ENCODE measurements around the gene DCLK2.

Gene DCLK2

GRCh38 chr4:150256841-150257730 lies 178.8 kb downstream of the DCLK2 start:
- no peak overlapping the region for H3K4me3 ChIP-seq (ENCODE audit: low read depth, low read length, poor library complexity, severe bottlenecking)
- H3K4me2 ChIP-seq (ENCODE audit: low read length), result no peak overlapping the region
- no peak for TF ChIP-seq EZH2 (IDR thresholded peaks at IDR 0.05; ENCODE audit: borderline replicate concordance, low read length)
- TF ChIP-seq, protein P1, sequence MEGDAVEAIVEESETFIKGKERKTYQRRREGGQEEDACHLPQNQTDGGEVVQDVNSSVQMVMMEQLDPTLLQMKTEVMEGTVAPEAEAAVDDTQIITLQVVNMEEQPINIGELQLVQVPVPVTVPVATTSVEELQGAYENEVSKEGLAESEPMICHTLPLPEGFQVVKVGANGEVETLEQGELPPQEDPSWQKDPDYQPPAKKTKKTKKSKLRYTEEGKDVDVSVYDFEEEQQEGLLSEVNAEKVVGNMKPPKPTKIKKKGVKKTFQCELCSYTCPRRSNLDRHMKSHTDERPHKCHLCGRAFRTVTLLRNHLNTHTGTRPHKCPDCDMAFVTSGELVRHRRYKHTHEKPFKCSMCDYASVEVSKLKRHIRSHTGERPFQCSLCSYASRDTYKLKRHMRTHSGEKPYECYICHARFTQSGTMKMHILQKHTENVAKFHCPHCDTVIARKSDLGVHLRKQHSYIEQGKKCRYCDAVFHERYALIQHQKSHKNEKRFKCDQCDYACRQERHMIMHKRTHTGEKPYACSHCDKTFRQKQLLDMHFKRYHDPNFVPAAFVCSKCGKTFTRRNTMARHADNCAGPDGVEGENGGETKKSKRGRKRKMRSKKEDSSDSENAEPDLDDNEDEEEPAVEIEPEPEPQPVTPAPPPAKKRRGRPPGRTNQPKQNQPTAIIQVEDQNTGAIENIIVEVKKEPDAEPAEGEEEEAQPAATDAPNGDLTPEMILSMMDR (IDR thresholded peaks at IDR 0.05; ENCODE audit: low read length), result no peak
- H3K4me1 ChIP-seq (ENCODE audit: insufficient read depth, low read length, severe bottlenecking), result no peaks in the 10 kb centered on the region
- no peaks in the 10 kb centered on the region for H3K36me3 ChIP-seq (ENCODE audit: insufficient read depth, low read length)
- H3K79me2 ChIP-seq (ENCODE audit: insufficient read depth, low read length), result no peaks in the 10 kb centered on the region
- no peak overlapping the region for H3K9ac ChIP-seq (ENCODE audit: low read length)
- H3K27me3 ChIP-seq (ENCODE audit: insufficient read depth, low read length), result no peaks in the 10 kb centered on the region
- H3F3A ChIP-seq (ENCODE audit: insufficient read depth, low read length), result 0 out of 2 replicates have a peak, but pooled peaks cover 4% of the 10 kb centered on the region
- no peak overlapping the region for H2AFZ ChIP-seq (ENCODE audit: low read length)
- no peak overlapping the region for H3K27ac ChIP-seq (ENCODE audit: low read depth, low read length, poor library complexity, severe bottlenecking)
- H3K9me2 ChIP-seq (ENCODE audit: low read depth, low read length), result no peaks in the 10 kb centered on the region
- H4K20me1 ChIP-seq (ENCODE audit: insufficient read depth, low read length), result no peaks in the 10 kb centered on the region
- no peaks in the 10 kb centered on the region for H3K9me3 ChIP-seq (ENCODE audit: low read length)

DNA sequence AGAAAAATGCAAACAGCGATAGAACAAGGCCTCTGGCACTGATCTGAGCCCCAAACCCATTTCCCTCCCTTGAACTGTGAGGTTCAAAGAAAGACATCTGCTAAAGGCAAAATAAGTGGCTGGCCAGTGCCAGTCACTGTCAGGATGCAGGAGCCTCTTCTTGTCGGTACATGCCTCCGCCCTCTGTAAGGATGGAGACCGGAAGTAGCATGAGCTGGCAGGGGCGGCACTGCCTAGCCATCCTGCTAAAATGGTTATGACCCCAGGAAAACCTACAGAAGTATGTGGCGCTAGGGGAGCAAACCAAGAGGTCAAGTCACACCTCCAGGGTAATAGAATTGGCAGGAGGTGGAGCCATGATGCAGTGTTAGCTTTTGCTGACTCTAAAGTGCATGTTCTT lies 180.3 kb downstream of the DCLK2 start:
- no peaks in the 10 kb centered on the region for H3K9me2 ChIP-seq (ENCODE audit: low read depth, low read length)
- H3K4me2 ChIP-seq (ENCODE audit: low read length), result no peak overlapping the region
- H3K9ac ChIP-seq (ENCODE audit: low read length), result no peak overlapping the region
- H3K9me3 ChIP-seq (ENCODE audit: low read length), result no peaks in the 10 kb centered on the region
- H2AFZ ChIP-seq (ENCODE audit: low read length), result no peak overlapping the region
- no peaks in the 10 kb centered on the region for H3K36me3 ChIP-seq (ENCODE audit: insufficient read depth, low read length)
- no peak overlapping the region for H3K27ac ChIP-seq (ENCODE audit: low read depth, low read length, poor library complexity, severe bottlenecking)
- no peaks in the 10 kb centered on the region for H3K27me3 ChIP-seq (ENCODE audit: insufficient read depth, low read length)
- no peaks in the 10 kb centered on the region for H3K4me1 ChIP-seq (ENCODE audit: insufficient read depth, low read length, severe bottlenecking)
- H3K4me3 ChIP-seq (ENCODE audit: low read depth, low read length, poor library complexity, severe bottlenecking), result no peak overlapping the region
- H3F3A ChIP-seq (ENCODE audit: insufficient read depth, low read length), result no peaks in the 10 kb centered on the region
- no peaks in the 10 kb centered on the region for H4K20me1 ChIP-seq (ENCODE audit: insufficient read depth, low read length)
- H3K79me2 ChIP-seq (ENCODE audit: insufficient read depth, low read length), result no peaks in the 10 kb centered on the region
- TF ChIP-seq EZH2 (IDR thresholded peaks at IDR 0.05; ENCODE audit: borderline replicate concordance, low read length), result no peak
- TF ChIP-seq, protein P1 (IDR thresholded peaks at IDR 0.05; ENCODE audit: low read length), result no peak

DNA sequence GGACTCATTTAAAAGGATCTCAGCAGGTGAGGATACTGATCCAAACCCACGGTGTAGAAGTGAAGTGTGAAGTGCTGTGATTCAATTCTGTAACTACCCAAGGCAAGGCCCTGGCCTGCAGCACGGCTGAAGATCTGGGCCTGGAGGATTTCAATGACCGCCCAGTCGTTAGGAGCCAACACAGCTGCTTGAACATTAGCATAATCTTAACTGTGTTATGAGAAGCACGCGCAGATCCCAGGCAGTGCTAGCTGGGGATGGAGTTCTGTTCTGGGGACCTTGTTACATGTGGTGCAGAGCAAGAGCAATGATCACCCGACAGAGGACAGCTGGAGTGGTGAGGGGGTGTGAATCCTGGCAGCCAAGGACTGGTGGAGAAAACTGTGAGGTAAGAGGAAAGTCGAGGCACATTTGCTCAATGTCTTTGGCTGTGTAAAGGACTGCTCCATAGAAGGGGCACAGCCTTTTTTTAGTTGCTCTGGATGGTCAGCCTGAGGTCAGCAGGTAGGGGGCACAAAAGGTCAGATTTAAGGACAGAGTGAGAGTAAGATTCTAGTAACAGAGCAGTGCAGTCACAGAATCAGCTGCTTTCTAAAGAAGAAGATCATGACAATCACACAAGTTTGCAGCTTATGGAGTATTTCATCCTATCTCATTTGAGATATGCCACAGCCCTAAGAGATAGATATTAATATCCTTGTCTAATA lies 181.8 kb downstream of the DCLK2 start:
- Histone ChIP-seq H3K4me3 (ENCODE audit: low read depth, low read length, poor library complexity, severe bottlenecking) (no peak overlapping the region), H3F3A (ENCODE audit: insufficient read depth, low read length) (no peaks in the 10 kb centered on the region), H3K4me2 (ENCODE audit: low read length) (no peak overlapping the region), H3K27ac (ENCODE audit: low read depth, low read length, poor library complexity, severe bottlenecking) (no peak overlapping the region), H2AFZ (ENCODE audit: low read length) (no peak overlapping the region), H3K36me3 (ENCODE audit: insufficient read depth, low read length) (no peaks in the 10 kb centered on the region), H3K9me3 (ENCODE audit: low read length) (no peaks in the 10 kb centered on the region), H3K4me1 (ENCODE audit: insufficient read depth, low read length, severe bottlenecking) (no peaks in the 10 kb centered on the region), H3K27me3 (ENCODE audit: insufficient read depth, low read length) (no peaks in the 10 kb centered on the region), H4K20me1 (ENCODE audit: insufficient read depth, low read length) (no peaks in the 10 kb centered on the region), H3K9ac (ENCODE audit: low read length) (no peak overlapping the region), H3K79me2 (ENCODE audit: insufficient read depth, low read length) (no peaks in the 10 kb centered on the region), H3K9me2 (ENCODE audit: low read depth, low read length) (no peaks in the 10 kb centered on the region)
- TF ChIP-seq, protein P1 (IDR thresholded peaks at IDR 0.05; ENCODE audit: low read length), result no peak
- no peak for TF ChIP-seq EZH2 (IDR thresholded peaks at IDR 0.05; ENCODE audit: borderline replicate concordance, low read length)

Data from OCI-LY1 (cell line).